Stimulated activated CD8-positive, alpha-beta memory T cell treated with anti-CD3 and anti-CD28 coated beads, Interleukin-2, amount 100 ng/mL, for 48 hours (primary cell): ENCODE measurements around the gene CARD9.
A peak's percentile ranks its signal among the peaks of the same experiment; 100 is the strongest.
"Not testable (repeated sequence)": the region's sequence is repeated elsewhere in the genome, so short reads cannot be mapped to it uniquely, and the experiment has no call there.

ENCODE experiments used
- DNase-seq, 2 donors: peaks; one replicate each; pipeline ENCODE4 v3.0.0-alpha.2; 2020; ENCODE audit warnings: low read depth in 2 of 2

CARD9 gene

GRCh38 chr9:136363949-136364748 lies 9.3 kb downstream of the CARD9 start:
- no peak for DNase-seq

DNA sequence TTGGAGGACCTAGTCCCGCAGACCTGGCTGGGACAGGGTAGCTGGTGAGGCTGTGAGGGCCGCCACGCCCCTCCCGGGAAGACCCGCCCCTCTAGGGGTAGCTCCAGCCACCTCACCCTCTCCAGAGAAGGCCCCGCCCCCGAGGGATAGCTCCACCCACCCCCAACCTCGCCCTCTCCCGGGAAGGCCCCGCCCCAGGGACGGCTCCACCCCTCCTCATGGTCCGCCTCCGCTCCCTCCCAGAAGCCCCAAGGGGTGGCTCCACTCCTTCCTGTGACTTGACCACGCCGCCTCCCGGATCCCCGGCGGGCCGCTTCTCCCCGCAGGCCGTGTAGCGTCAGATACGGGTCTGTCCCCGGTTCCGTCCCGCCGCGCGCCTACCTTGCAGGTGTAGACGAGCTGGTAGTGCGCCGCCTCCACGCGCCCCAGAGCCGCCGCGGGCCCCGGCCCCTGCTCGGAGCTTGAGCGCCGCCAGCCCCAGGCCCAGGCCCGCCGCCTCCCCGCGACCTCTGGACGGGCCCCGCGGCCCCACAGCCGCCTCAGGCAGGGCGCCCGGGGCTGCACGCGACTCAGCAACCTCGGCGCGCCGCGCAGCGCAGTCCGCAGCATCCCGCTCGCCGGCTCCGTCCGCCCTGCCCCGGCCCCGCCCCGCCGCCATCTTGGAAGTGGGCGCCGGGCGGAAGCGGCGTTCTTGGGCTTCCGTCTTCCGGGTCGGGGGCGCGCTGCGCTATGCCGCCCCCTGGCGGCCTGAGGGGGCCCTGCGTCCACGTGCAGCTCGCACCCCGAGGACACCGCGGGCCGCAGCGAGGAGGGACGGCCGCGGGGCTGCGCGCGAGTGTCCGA lies 10.1 kb downstream of the CARD9 start, which contains the start of gene DNLZ:
Gene DNLZ, minus strand, starts transcription at position 639 of the 843 bp plus-strand sequence. Its CDS starts 30 bp downstream, at position 609.
- peak; percentile 97 to 98 for DNase-seq

DNA sequence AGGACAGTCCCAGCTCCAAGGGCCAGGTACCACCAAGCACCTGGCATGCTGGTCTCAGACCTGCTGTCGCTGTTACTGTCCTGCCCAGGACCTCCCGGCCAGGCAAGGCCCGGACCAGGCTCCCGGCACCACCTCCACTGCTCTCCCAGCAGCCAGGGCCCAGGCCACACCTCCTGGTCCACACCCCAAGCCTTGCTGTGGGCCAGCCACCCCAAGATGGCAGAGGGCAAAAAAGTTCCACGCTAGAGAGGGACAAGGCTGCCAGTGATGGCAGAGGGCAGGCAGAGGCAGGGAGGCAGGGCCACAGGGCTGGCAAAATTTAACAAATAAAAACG lies 11.1 kb downstream of the CARD9 start:
- no peak for DNase-seq

- no peak for DNase-seq
Observed at GRCh38 chr9:136361754-136362449, 11.6 kb downstream of the CARD9 start.

GRCh38 chr9:136361047-136361753 lies 12.3 kb downstream of the CARD9 start:
- no peak for DNase-seq

DNA sequence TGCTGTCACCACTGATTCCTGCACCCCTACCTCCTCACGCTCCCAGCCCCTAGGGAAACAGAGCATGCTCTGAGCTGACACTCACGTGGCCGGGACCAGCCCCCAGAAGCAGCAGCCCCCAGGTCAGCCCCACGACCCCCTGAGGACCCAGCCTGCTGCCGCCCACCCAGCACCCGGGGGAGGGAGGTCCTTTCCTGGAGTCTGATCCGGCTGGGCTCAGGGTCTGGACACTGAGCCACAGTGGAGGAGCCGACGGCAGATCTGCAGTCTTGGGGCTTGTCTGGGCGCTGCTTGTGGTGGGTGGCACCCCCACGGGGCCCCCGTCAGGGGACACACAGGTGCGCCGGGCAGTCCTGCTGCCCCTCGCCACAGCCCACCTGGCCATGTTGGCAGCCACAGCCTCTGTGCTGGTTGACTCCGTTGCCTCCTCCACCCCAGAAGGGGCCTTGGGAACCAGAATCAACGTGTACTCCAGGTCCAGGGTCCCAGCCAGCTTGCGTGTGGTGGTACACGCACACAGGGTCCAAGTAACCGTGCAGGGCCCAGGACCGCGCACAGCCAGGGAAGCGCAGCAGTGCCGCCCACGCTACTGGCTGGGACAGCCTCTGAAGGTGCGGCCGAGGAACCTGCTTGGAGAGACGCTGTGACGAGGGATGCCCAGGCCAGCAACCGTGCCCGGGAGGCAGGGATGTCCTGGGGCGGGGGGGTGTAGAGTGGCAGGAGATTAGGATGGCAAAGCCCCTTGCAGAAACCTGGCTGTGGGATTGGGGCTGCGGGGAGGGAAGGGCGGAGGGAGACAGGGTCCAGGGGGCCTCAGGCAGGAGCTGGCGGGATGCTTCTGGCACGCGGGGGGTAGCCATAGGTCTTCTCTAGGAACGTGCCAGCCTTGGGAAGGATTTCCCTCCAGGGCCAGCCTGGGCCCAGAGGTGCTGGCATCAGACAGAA lies 13.4 kb downstream of the CARD9 start:
- DNase-seq, result no peak

DNA sequence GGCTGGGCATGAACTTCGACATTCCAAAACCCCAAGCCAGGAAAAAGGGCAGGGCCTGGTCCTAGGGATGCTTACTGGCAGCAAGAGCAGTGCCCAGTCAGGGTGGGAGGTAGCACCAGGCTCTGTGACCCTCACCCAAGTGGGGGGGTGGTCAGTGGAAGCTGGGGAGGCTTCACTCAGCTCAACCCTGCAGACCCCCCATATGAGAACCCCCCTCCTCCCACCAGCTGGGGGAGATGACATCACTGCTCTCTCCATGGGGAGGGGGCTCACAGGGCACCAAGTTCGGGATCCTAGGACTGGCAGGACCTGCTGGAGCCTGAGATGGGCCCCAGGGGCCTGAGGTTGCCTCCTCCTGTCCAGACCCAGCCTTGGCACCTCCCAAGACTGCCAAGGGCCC lies 14.6 kb downstream of the CARD9 start:
- no peak for DNase-seq

GRCh38 chr9:136358016-136358415 lies 15.5 kb downstream of the CARD9 start:
- DNase-seq, result no peak

- no peak for DNase-seq
Observed at GRCh38 chr9:136357202-136357725, 16.2 kb downstream of the CARD9 start.

GRCh38 chr9:136355616-136356557 lies 17.6 kb downstream of the CARD9 start:
- no peak for DNase-seq

GRCh38 chr9:136354592-136355085 lies 18.8 kb downstream of the CARD9 start:
- no peak for DNase-seq

DNA sequence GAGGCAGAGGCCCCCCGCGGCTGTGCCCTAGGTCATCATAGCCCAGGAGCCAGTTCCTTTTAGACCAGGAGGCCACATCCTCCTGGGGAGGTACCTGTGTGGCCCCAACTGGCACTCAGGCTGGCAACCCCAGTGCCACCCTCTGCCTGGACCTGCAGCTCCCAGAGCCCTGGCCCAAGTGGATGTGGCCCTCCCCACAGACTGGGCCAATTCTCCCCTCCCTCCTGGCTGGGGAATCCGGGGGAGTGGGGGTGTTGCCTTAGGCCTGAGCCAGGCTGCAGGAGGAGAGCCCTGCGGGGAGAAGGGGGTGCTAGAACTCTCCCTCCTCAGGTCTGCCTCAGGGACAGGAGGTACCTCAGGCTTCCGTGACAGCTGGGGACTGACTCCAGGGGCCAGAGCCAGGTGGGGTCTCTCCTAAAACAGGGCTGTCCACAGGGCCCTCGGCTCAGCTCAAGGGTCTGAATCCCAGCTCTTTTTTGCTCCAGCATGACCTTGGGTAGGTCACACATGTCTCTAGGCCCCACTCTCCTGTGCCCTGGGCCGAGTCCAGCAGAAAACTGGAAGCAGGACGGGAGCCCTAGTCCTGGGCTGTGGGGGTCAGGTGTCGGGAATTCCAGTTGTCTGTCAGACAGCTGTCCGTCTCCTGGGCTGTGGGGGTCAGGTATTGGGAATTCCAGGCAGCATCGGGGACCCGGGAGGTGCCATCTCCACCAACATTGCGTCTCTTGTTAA lies 19.5 kb downstream of the CARD9 start:
- no peak for DNase-seq

GRCh38 chr9:136353088-136353487 lies 20.4 kb downstream of the CARD9 start:
- DNase-seq, result no peak

DNA sequence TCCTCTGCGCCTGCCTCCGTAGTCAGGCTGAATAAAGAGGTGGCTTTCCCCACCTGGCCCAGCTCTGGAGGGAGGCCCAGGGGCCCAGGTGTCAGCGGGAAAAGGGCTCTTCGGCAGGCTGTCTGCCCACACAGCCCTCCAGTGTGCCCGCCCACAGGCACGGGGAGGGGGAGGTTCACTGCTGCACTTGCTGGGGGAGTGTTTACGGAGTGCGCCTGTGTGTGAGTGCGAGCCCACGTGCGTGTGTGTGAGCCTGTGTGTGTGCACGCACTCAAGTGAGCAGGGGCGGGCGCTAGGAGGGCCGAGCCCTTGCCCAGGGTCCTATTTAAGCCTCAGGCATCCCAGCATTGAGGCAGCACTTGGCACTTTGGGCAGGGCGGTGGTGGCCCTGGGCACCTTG lies 20.8 kb downstream of the CARD9 start:
- DNase-seq, result no peak

DNA sequence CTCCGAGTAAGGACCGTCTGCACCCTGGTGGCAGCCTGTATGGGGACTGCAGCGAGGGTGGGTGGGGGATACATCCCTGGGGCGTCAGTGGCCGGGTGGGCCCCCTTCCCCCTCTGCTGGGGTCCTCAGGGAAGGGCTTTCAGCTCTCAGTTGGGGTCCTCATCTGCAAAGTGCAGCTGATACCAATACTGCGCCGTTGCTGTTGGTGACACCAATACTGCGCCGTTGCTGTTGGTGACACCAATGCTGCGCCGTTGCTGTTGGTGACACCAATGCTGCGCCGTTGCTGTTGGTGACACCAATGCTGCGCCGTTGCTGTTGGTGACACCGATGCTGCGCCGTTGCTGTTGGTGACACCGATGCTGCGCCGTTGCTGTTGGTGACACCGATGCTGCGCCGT lies 21.6 kb downstream of the CARD9 start:
- DNase-seq, result not testable (repeated sequence)

DNA sequence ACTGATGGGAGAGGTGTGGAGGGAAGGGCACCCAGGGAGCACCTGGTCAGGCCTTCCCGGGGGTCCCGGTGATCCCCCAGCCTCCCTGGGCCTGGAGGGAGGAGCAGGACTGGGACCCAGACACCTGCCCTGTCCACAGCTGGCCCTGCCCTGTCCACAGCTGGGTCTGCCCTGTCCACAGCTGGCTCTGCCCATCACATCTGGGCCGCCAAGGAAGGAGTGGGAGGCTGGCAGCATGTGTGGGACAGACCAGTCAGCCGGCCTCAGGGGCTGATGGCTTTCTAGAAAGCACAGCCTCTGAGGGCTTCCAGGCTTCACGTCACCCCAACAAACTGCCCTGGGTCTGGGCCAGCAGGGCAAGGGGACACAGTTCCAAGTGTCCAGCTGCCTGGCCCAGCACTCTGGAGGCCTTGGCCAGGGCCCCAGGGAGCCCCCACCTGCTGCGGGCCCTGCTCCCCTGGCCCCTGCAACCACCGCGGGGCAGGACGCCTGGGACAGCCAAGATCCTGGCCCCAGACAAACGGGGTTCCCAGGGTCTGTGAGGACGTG lies 22.1 kb downstream of the CARD9 start:
- no peak for DNase-seq

DNA sequence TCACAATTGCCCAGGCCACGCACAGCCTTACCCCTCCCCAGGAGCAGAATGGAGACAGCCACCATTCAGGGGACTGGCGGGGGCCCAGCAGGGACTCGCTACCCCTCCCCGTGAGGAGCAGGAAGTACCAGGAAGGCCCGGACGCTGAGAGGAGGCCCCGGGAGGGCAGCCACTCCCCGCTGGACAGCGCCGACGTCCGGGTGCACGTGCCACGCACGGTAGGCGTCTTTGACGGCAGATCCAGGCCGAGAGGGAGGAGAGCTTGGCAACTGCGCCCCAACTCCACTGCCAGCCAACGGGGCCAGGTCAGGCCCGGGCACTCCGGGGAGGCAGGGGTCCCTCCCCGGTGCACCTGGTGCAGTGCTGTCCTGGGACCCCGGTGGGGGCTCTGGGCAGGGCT lies 23.9 kb downstream of the CARD9 start:
- DNase-seq, result no peak

DNA sequence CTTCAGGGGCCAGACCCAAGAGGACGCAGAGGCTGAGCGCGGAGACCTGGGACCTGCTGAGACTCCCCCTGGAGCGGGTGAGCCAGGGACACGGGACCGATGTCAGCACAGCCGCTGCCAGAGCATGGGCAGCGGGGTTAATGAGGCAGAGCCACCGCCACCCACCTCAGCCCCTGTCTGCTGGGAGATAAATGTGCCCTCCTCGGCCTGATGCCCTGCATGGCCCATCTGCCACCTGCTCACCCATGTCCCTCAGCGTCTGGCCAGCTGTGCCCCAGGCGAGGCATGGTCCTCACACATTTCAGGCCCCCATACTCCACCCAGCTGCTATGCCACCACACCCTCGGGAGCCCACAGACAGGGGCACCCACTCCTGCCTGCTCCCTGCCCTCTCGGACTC lies 24.8 kb downstream of the CARD9 start:
- no peak for DNase-seq
